ENCODE measurements around the gene PRSS16. TPM values are rescaled to one million over a fixed set of nuclear protein-coding genes. Genes with fewer than 3 reads are reported as not detected.

PRSS16 gene
- total RNA-seq, 2 donors from 2014 or later, result 0.28 TPM; not detected in 1

Other genes starting within 250 kb of the PRSS16 start
- not detected for gene POM121L2, start 64.6 kb downstream of the PRSS16 start, total RNA-seq
- gene ZNF391, start 141.1 kb downstream of the PRSS16 start, total RNA-seq, result 1 to 10 TPM; 2.4 to 3.3 TPM
- gene ZNF184, start 225.4 kb downstream of the PRSS16 start, total RNA-seq, result 1 to 10 TPM; 6.3 to 6.5 TPM